Measurements from ENCODE around the gene POLE. TPM values are rescaled to one million over a fixed set of nuclear protein-coding genes. Genes with fewer than 3 reads are reported as not detected.
A peak's percentile ranks its signal among the peaks of the same experiment; 100 is the strongest.
"Not testable (repeated sequence)": the region's sequence is repeated elsewhere in the genome, so short reads cannot be mapped to it uniquely, and the experiment has no call there.

Gene POLE
- total and polyA plus RNA-seq, 8 donors, result 29.2 to 60.5 (median 56.0) TPM

DNA sequence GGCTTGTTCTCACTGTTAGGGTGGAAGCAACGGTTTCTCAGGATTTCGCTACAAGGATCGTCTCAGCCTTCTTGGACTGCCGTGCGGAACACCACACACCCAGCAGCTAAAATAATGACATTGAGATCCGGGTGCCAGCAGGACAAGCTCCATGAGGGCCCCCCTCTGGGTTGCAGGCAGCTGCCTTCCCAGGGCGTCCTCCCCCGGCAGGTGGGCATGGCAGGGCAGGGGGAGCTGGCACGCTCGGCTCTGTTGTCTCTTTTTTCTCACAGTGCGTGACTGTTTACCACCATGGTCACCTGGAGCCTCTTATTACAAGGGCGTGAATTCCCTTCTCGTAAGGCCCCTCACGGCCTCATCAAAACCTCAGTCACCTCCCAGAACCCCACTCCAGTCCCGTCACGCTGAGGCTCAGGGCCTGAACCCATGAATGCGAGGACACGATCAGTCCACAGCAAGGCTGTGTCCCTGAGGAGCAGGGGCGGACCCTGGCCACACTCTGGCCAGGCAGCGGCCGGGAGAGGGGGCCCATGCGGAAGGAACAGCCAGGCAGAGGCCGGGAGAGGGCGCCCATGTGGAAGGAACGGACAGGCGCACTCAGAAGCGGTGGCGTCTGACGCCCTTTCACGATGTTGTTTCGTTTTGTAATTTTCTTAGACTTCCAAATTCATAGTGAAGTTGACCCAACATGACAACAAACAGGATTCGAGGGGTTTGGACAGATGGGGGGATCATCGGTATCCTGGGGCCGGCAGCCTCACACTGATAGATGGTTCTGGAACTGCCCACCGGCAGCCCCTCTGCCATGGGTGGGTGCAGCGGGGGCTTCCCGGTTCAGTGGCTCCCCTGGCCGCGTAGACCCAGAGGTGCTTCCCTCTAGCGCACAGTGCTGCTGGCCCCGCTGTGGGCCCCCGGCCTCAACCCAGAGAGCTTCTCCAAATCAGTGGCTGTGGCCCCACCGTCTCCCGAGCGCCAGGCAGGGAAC is 86.8 kb downstream of the POLE start:
- intact Hi-C loops (cut with DNase I), result no loop called here
- Histone ChIP-seq H3K4me3 (peak overlapping the region in 1 of 2 donors; percentile 36), H3K36me3 (no peaks in the 10 kb centered on the region), H3K27ac (no peak overlapping the region), H3K4me1 (peaks cover 3 to 28% of the 10 kb centered on the region in 2 donors), H3K9me3 (no peaks in the 10 kb centered on the region), H3K27me3 (peaks cover 20 to 68% of the 10 kb centered on the region in 2 donors)
- TF ChIP-seq, protein P1, sequence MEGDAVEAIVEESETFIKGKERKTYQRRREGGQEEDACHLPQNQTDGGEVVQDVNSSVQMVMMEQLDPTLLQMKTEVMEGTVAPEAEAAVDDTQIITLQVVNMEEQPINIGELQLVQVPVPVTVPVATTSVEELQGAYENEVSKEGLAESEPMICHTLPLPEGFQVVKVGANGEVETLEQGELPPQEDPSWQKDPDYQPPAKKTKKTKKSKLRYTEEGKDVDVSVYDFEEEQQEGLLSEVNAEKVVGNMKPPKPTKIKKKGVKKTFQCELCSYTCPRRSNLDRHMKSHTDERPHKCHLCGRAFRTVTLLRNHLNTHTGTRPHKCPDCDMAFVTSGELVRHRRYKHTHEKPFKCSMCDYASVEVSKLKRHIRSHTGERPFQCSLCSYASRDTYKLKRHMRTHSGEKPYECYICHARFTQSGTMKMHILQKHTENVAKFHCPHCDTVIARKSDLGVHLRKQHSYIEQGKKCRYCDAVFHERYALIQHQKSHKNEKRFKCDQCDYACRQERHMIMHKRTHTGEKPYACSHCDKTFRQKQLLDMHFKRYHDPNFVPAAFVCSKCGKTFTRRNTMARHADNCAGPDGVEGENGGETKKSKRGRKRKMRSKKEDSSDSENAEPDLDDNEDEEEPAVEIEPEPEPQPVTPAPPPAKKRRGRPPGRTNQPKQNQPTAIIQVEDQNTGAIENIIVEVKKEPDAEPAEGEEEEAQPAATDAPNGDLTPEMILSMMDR (IDR thresholded peaks at IDR 0.05), result peak; percentile 53 to 56
- DNase-seq, result peak; percentile 69 to 85 (median 78)
- ATAC-seq, result peak; percentile 86

DNA sequence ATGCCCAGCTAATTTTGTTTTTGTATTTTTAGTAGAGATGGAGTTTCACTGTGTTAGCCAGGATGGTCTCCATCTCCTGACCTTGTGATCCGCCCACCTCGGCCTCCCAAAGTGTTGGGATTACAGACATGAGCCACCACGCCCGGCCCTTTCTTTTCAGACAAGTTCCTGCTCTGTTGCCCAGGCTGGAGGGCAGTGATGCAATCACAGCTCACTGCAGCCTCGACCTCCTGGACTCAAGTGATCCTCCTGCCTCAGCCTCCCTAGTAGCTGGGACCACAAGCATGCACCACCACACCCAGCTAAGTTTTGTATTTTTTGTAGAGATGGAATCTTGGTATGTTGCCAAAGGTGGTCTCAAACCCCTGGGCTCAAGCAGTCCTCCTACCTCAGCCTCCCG is 87.6 kb downstream of the POLE start:
- H3K36me3 ChIP-seq; ATAC-seq; H3K4me3 ChIP-seq; intact Hi-C loops (cut with DNase I); H3K27ac ChIP-seq; H3K9me3 ChIP-seq: not testable (repeated sequence)
- Histone ChIP-seq H3K4me1 (peaks cover 3 to 28% of the 10 kb centered on the region in 2 donors), H3K27me3 (peaks cover 18 to 60% of the 10 kb centered on the region in 2 donors)
- DNase-seq, result peak in 1 of 4 donors; percentile 36

DNA sequence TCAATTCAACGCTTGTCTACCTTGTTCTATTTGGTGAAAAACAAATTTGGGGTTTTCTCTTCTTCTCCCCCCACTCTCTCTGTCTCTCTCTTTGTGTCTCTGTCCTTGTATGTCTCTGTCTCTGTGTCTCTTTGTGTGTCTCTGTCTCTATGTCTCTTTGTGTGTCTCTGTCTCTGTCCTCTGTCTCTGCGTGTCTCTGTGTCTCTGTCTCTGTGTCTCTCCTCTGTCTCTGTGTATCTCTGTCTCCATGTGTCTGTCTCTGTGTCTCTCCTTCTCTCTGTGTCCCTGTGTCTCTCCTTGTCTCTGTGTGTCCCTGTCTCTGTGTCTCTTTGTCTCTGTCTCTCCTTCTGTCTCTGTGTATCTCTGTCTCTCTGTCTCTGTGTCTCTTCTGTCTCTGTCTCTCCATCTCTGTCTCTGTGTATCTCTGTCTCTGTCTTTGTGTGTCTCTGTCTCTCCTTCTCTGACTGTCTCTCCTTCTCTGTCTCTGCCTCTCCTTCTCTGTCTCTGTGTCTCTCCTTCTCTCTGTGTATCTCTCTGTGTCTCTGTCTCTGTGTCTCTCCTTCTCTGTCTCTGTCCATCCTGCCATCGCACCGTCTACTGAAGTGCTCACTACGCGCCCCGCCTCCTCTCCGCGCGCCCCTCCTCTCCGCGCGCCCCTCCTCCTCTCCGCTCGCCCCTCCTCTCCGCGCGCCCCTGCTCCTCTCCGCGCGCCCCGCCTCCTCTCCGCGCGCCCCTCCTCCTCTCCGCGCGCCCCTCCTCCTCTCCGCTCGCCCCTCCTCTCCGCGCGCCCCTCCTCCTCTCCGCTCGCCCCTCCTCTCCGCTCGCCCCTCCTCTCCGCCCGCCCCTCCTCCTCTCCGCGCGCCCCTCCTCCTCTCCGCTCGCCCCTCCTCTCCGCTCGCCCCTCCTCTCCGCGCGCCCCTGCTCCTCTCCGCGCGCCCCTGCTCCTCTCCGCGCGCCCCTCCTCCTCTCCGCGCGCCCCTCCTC is 89.5 kb downstream of the POLE start:
- ATAC-seq (no peak), DNase-seq (peak in 2 of 4 donors; percentile 28 to 77)
- H3K9me3 ChIP-seq, result no peaks in the 10 kb centered on the region
- H3K27ac ChIP-seq, result no peak overlapping the region
- H3K27me3 ChIP-seq, result peaks cover 1 to 41% of the 10 kb centered on the region in 2 donors
- H3K4me1 ChIP-seq, result peaks cover 7 to 17% of the 10 kb centered on the region in 2 donors
- H3K4me3 ChIP-seq, result peak overlapping the region in 1 of 2 donors; percentile 33
- intact Hi-C loops (cut with DNase I), result no loop called here
- H3K36me3 ChIP-seq, result no peaks in the 10 kb centered on the region
- TF ChIP-seq, protein P1 (IDR thresholded peaks at IDR 0.05), result no peak

DNA sequence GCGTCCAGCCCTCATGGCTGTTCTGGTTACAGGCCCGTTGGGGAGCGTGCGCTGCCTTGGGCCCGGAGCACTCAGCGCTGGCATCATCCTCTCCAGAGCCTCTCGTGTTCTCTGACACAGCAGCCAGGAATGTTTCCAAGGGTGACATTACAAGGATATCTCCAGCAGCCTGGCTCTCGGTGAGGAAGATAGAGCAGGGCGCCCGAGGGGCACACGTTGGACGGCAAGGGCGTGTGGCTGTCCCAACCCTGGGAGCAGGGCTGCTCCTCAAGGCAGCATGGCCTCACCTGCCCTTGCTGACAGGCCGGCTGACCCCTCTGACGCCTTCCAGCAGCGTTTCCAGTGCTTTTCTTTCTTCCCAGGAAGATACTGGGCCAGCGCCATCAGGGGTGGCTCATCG is 91.1 kb downstream of the POLE start:
- H3K9me3 ChIP-seq, result no peaks in the 10 kb centered on the region
- H3K4me3 ChIP-seq, result no peak overlapping the region
- DNase-seq (peak in 1 of 4 donors; percentile 76), ATAC-seq (peak; percentile 24)
- no peaks in the 10 kb centered on the region for H3K36me3 ChIP-seq
- H3K4me1 ChIP-seq, result peaks cover 7 to 17% of the 10 kb centered on the region in 2 donors
- peaks cover 0 to 27% of the 10 kb centered on the region in 2 donors for H3K27me3 ChIP-seq
- H3K27ac ChIP-seq, result no peak overlapping the region
- TF ChIP-seq, protein P1 (IDR thresholded peaks at IDR 0.05), result no peak
- intact Hi-C loops (cut with DNase I), result no loop called here

DNA sequence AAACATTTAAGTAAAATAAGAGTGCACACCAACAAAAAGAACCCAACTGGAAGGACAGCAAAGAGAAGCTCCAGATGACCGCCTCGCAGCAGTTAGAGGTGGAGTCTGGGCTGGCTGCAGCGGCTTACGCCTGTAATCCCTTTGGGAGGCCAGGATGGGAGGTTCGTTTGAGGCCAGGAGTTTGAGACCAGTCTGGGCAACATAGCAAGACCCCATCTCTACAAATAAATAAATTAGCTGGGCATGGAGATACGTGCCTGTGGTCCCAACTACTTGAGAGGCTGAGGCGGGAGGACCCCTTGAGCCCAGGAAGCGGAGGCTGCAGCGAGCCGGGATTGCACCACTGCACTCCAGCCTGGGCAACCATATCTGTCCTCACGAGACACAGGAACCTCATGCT is 92.0 kb downstream of the POLE start:
- no peak overlapping the region for H3K27ac ChIP-seq
- H3K4me3 ChIP-seq, result no peak overlapping the region
- DNase-seq, result peak in 1 of 4 donors; percentile 17
- ATAC-seq, result no peak
- peaks cover 7 to 9% of the 10 kb centered on the region in 2 donors for H3K4me1 ChIP-seq
- no peaks in the 10 kb centered on the region for H3K36me3 ChIP-seq
- TF ChIP-seq, protein P1 (IDR thresholded peaks at IDR 0.05), result no peak
- intact Hi-C loops (cut with DNase I), result no loop called here
- H3K9me3 ChIP-seq, result no peaks in the 10 kb centered on the region
- H3K27me3 ChIP-seq, result peaks cover 0 to 19% of the 10 kb centered on the region in 2 donors
